ENCODE results near the gene TADA2B. TPM values are rescaled to one million over a fixed set of nuclear protein-coding genes. Genes with fewer than 3 reads are reported as not detected.

The TADA2B gene
- total and polyA plus RNA-seq, 9 of the 15 experiments (the other 6 are each of a cell fraction or from before 2014, with no cell fraction given), result 0.55 to 12.2 (median 7.5) TPM

- intact Hi-C loops (cut with micrococcal nuclease), result no loop called here
- 81% methylated on average over 11 of the region's 12 CpGs for WGBS (ENCODE audit: insufficient coverage, low coverage, missing lambda C conversion rate)
- POLR2A ChIA-PET, result interaction anchor here (1.4 to 1.9 kb wide), 2 partner anchors 9 to 16 kb away, joined by 3 to 8 read pairs; partner anchors contain the start of gene GRPEL1
- BruUV-seq (replicated peaks), result no TSS peak
- Histone ChIP-seq H3K79me2 (ENCODE audit: control insufficient read depth, insufficient read depth, low read length) (peaks cover 42% of the 10 kb centered on the region), H3K4me3 (no peak overlapping the region), H4K20me1 (replicated peaks; ENCODE audit: control insufficient read depth, insufficient read depth, low read length) (peaks cover 20% of the 10 kb centered on the region), H2AFZ (ENCODE audit: low read depth, low read length) (no peak overlapping the region), H3K4me2 (ENCODE audit: insufficient read depth, low read length) (no peak overlapping the region), H3K27me3 (ENCODE audit: control insufficient read depth in 2 of 2, insufficient read depth in 2 of 2, low read length in 2 of 2) (no peaks in the 10 kb centered on the region), H3K4me1 (replicated peaks in 1 of 2; ENCODE audit: control insufficient read depth in 2 of 2, insufficient read depth in 2 of 2, low read length in 2 of 2) (peaks cover 4 to 57% of the 10 kb centered on the region in 2 experiments; a peak in 4 of 5 replicates), H3K9me1 (ENCODE audit: control insufficient read depth, insufficient read depth, low read length) (peaks cover 6% of the 10 kb centered on the region), H3K9ac (ENCODE audit: insufficient read depth in 1 of 2, low read depth in 2 of 2, low read length in 2 of 2) (no peak overlapping the region), H3K27ac (ENCODE audit: extremely low read depth, low read depth, low read length) (no peak overlapping the region), H3K9me3 (replicated peaks; ENCODE audit: control insufficient read depth, insufficient read depth, low read depth, low read length) (no peaks in the 10 kb centered on the region), H3K36me3 (ENCODE audit: control insufficient read depth, insufficient read depth, low read length) (peaks cover 36% of the 10 kb centered on the region; the same call in 2 of the 3 replicates)
- ATAC-seq, result no peak
- no peak for TF ChIP-seq PTRF (tag; IDR thresholded peaks at IDR 0.05)
- TF ChIP-seq PRMT5 (CRISPR knock-in tag; IDR thresholded peaks at IDR 0.05), result no peak
- no peak for TF ChIP-seq PHB (CRISPR knock-in tag; IDR thresholded peaks at IDR 0.05)
- TF ChIP-seq ZKSCAN1 (IDR thresholded peaks at IDR 0.05; ENCODE audit: low read depth, low read length), result no peak
- no peak for TF ChIP-seq YBX1 (IDR thresholded peaks at IDR 0.05)
- no peak for TF ChIP-seq DACH1 (IDR thresholded peaks at IDR 0.05; ENCODE audit: partially characterized antibody)
- TF ChIP-seq SMARCA4 (IDR thresholded peaks at IDR 0.05), result no peak
- no peak for TF ChIP-seq CBX5 (IDR thresholded peaks at IDR 0.05; ENCODE audit: borderline replicate concordance, low read depth)
- TF ChIP-seq ARID2 (IDR thresholded peaks at IDR 0.05), result no peak
- TF ChIP-seq AFF4 (CRISPR knock-in tag; IDR thresholded peaks at IDR 0.05), result no peak
- no peak for TF ChIP-seq ZNF212 (CRISPR knock-in tag; IDR thresholded peaks at IDR 0.05)
- no peak for TF ChIP-seq CREB3 (tag; conservative IDR thresholded peaks at IDR 0.05; ENCODE audit: low read depth)
- TF ChIP-seq EGR1 (conservative IDR thresholded peaks at IDR 0.05), result no peak
- no peak for TF ChIP-seq CHCHD3 (CRISPR knock-in tag; IDR thresholded peaks at IDR 0.05)
- TF ChIP-seq ZNF143 (CRISPR knock-in tag; IDR thresholded peaks at IDR 0.05), result no peak
- TF ChIP-seq CAMTA2 (CRISPR knock-in tag; conservative IDR thresholded peaks at IDR 0.05), result no peak
- TF ChIP-seq KLF6 (CRISPR knock-in tag; IDR thresholded peaks at IDR 0.05; ENCODE audit: borderline replicate concordance), result no peak
- no peak for TF ChIP-seq TBP (optimal IDR thresholded peaks at IDR 0.05; ENCODE audit: low read depth, low read length)
- no peak for TF ChIP-seq MNT (conservative IDR thresholded peaks at IDR 0.05)
- in situ Hi-C loops (cut with MboI), result no loop called here
- FAIRE-seq, result no peak
- CTCF ChIA-PET (ENCODE audit: low intra/inter-chr PET ratio), result no interaction called here
- DNase-seq (ENCODE audit: extremely low read depth in 1 of 4, low spot score in 3 of 4), result no peak
Observed at GRCh38 chr4:7051144-7051495, 7.9 kb downstream of the TADA2B start.

Data from K562 (cell line).